CD4-positive, alpha-beta memory T cell (primary cell): ENCODE results near the gene ZFC3H1. TPM values are rescaled to one million over a fixed set of nuclear protein-coding genes. Genes with fewer than 3 reads are reported as not detected.

Experiments used
- CTCF ChIA-PET: fragments of 350-600 bp; sonication (Branson Sonifier 250); formaldehyde crosslinking; loops from one replicate; lab custom pipeline; 2021; ENCODE audit warnings: inconsistent platforms; ENCODE audit not compliant: partially characterized antibody; lab: Charles Lee
- POLR2A ChIA-PET: fragments of 350-600 bp; sonication (Branson Sonifier 250); formaldehyde crosslinking; loops from one replicate; lab custom pipeline; 2021; ENCODE audit not compliant: partially characterized antibody; lab: Charles Lee
- DNase-seq, 5 donors: peaks; one replicate each; pipeline versions ENCODE4 v3.0.0 to v3.0.0-alpha.2; 2020 to 2022; ENCODE audit warnings: mixed read lengths in 1 of 5
- H3K27ac ChIP-seq: one replicate; pipeline ENCODE4 v1.7.0; 2013; ENCODE audit warnings: low read depth, low read length
- H3K27me3 ChIP-seq: 2 replicates; pipeline ENCODE4 v1.7.0; 2013; ENCODE audit warnings: mild to moderate bottlenecking, low read length, moderate library complexity; ENCODE audit not compliant: insufficient read depth
- H3K36me3 ChIP-seq: 2 replicates; pipeline ENCODE4 v1.7.0; 2013; ENCODE audit warnings: mild to moderate bottlenecking, low read length, moderate library complexity; ENCODE audit not compliant: insufficient read depth
- H3K4me1 ChIP-seq: 2 replicates; pipeline ENCODE4 v1.7.0; 2013; ENCODE audit warnings: mild to moderate bottlenecking, low read length, moderate library complexity; ENCODE audit not compliant: insufficient read depth
- H3K4me3 ChIP-seq, 2 donors: one replicate each; pipeline ENCODE4 v1.7.0; 2013; ENCODE audit warnings: low read length in 2 of 2, mild to moderate bottlenecking in 1 of 2
- H3K9me3 ChIP-seq, 2 donors: one replicate each; pipeline ENCODE4 v1.7.0; 2013; ENCODE audit warnings: low read length in 2 of 2, control low read depth in 1 of 2; ENCODE audit not compliant: control insufficient read depth in 1 of 2
- H3K27ac Mint-ChIP-seq, 7 donors: one replicate each; pipeline ENCODE4 v1.8.0; 2020 to 2021; ENCODE audit warnings: mixed read lengths in 7 of 7, mild to moderate bottlenecking in 6 of 7, inconsistent platforms in 3 of 7, moderate library complexity in 3 of 7
- H3K27me3 Mint-ChIP-seq, 2 donors: one replicate each; pipeline ENCODE4 v1.8.0; 2020 to 2021; ENCODE audit warnings: mixed read lengths in 2 of 2
- H3K36me3 Mint-ChIP-seq, 2 donors: one replicate each; pipeline ENCODE4 v1.8.0; 2020 to 2021; ENCODE audit warnings: mixed read lengths in 2 of 2, inconsistent platforms in 1 of 2, mild to moderate bottlenecking in 1 of 2
- H3K4me1 Mint-ChIP-seq, 4 donors: one replicate each; pipeline ENCODE4 v1.8.0; 2020 to 2021; ENCODE audit warnings: mixed read lengths in 4 of 4, mild to moderate bottlenecking in 1 of 4
- H3K4me3 Mint-ChIP-seq, 8 donors: one replicate each; pipeline ENCODE4 v1.8.0; 2020 to 2021; ENCODE audit warnings: mixed read lengths in 8 of 8, mild to moderate bottlenecking in 7 of 8, moderate library complexity in 6 of 8, inconsistent platforms in 3 of 8
- H3K9me3 Mint-ChIP-seq, 8 donors: one replicate each; pipeline ENCODE4 v1.8.0; 2020 to 2021; ENCODE audit warnings: mixed read lengths in 8 of 8, mild to moderate bottlenecking in 5 of 8, inconsistent platforms in 3 of 8, moderate library complexity in 1 of 8
- intact Hi-C: fragments of 100-400 bp; cut with micrococcal nuclease; formaldehyde crosslinking; loops from one replicate; pipeline ENCODE4 v1.15.1; 2023
- polyA plus RNA-seq, 2 donors: library from polyadenylated mRNA; unstranded; fragments of 300-500 nt; fragmentation: Illumina TruSeq; gene quantifications; one replicate each; pipeline ENCODE4 v1.2.3, GENCODE V29; 2021
- total RNA-seq, 2 experiments: library from RNA; stranded (reverse); gene quantifications; one replicate each; pipeline ENCODE4 v1.2.3, GENCODE V29; 2021

ZFC3H1 gene
- total and polyA plus RNA-seq, 4 experiments from 2014 or later: 15.0 to 121 (median 73.9) TPM

DNA sequence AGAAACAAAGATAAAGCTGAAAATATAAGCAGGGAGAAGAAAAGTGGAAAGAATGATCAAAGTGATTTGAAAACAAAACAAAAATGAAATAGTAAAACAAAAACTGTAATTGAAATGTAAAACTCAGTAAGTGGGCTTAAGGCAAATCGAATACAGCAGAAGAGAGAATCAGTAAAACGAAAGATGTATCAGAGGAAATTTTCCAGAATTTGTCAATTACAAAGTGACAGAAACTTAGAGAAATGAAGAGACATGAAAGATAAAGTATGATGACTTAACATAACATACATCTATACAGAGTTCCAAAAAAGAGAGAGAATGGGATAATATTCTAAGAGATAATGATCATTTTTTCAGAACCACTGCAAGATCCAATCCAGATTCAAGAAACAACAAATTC lies 10.5 kb downstream of the ZFC3H1 start:
- Mint-ChIP-seq H3K27ac (no peak overlapping the region), H3K4me3 (no peak overlapping the region), H3K4me1 (peaks cover 26 to 52% (median 27%) of the 10 kb centered on the region in 4 donors), H3K36me3 (peaks cover 28 to 40% of the 10 kb centered on the region in 2 donors), H3K9me3 (peaks cover 0 to 2% (median 0%) of the 10 kb centered on the region in 8 donors), H3K27me3 (no peaks in the 10 kb centered on the region)
- no peak overlapping the region for H3K4me3 ChIP-seq
- intact Hi-C loops: no loop called here
- peaks cover 66% of the 10 kb centered on the region for H3K4me1 ChIP-seq
- H3K27ac ChIP-seq: no peak overlapping the region
- POLR2A ChIA-PET: no interaction called here
- CTCF ChIA-PET: interaction anchor here (0.7 kb wide), 1 partner anchor 94 kb away, joined by 3 read pairs; no protein-coding TSS in a partner anchor
- H3K36me3 ChIP-seq: peaks cover 13% of the 10 kb centered on the region
- no peaks in the 10 kb centered on the region for H3K27me3 ChIP-seq
- H3K9me3 ChIP-seq: no peaks in the 10 kb centered on the region
- DNase-seq: no peak

DNA sequence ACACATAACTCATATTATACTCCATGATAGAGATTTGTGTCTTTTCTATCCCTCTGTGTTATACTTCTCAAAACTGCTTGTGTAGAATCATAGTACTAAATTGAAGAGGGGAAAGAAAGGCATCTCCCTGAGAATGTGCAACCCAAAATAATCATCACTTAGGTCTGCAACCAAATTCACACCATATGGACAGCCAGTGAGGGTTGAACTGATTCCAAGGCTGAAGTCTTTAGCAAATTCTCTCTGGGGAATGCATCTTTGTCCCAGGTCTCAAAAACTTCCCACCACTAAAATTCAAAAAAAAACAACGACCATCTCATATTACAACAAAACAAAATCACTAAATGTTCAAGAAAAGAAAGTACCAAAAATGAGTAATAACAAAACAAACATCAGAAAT lies 11.0 kb downstream of the ZFC3H1 start:
- Mint-ChIP-seq H3K4me1 (peaks cover 25 to 48% (median 26%) of the 10 kb centered on the region in 4 donors), H3K4me3 (no peak overlapping the region), H3K36me3 (peaks cover 24 to 40% of the 10 kb centered on the region in 2 donors), H3K27ac (no peak overlapping the region), H3K9me3 (peaks cover 0 to 2% (median 0%) of the 10 kb centered on the region in 8 donors), H3K27me3 (no peaks in the 10 kb centered on the region)
- intact Hi-C loops: no loop called here
- Histone ChIP-seq H3K27me3 (no peaks in the 10 kb centered on the region), H3K4me1 (peaks cover 69% of the 10 kb centered on the region), H3K9me3 (no peaks in the 10 kb centered on the region), H3K4me3 (no peak overlapping the region), H3K36me3 (peaks cover 13% of the 10 kb centered on the region), H3K27ac (no peak overlapping the region)
- CTCF ChIA-PET: no interaction called here
- POLR2A ChIA-PET: no interaction called here
- no peak for DNase-seq

DNA sequence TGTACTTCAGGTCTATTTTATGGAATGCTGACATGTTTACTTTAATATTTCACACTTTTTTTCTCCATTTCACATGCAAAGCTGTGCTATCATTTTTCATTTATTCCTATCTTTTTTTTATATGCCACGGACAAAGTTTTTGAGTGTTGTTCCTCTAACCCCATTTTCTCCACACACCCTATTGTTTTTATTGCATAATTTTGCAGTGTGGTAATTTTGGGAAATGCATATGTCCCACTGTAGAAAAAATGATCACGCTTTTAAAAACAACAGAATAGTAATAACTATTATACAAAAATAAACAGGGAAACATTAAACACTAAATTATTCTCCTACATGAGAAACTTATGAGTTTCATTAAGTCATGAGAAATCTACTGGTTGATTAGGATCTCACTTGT lies 14.2 kb downstream of the ZFC3H1 start:
- Histone ChIP-seq H3K9me3 (no peaks in the 10 kb centered on the region), H3K4me1 (peaks cover 43% of the 10 kb centered on the region), H3K27me3 (no peaks in the 10 kb centered on the region), H3K36me3 (peaks cover 30% of the 10 kb centered on the region), H3K27ac (no peak overlapping the region), H3K4me3 (no peak overlapping the region)
- intact Hi-C loops: loop anchor here (5.0 kb wide), 1 partner anchor 37 kb away; no protein-coding TSS in a partner anchor
- Mint-ChIP-seq H3K4me3 (peak overlapping the region in 1 of 8 donors; percentile 29), H3K27me3 (no peaks in the 10 kb centered on the region), H3K36me3 (peaks cover 23 to 38% of the 10 kb centered on the region in 2 donors), H3K9me3 (peaks cover 0 to under 1% (median 0%) of the 10 kb centered on the region in 8 donors), H3K4me1 (peaks cover 10 to 31% (median 19%) of the 10 kb centered on the region in 4 donors), H3K27ac (peak overlapping the region in 1 of 7 donors; percentile 17)
- DNase-seq: no peak
- ChIA-PET CTCF (interaction anchor here (0.9 to 2.4 kb wide), 3 partner anchors 13 to 234 kb away, joined by 3 to 10 read pairs (median 6); no protein-coding TSS in a partner anchor), POLR2A (interaction anchor here (1.2 kb wide), 1 partner anchor 36 kb away, joined by 3 read pairs; the partner anchor contains the start of gene TMEM19)

DNA sequence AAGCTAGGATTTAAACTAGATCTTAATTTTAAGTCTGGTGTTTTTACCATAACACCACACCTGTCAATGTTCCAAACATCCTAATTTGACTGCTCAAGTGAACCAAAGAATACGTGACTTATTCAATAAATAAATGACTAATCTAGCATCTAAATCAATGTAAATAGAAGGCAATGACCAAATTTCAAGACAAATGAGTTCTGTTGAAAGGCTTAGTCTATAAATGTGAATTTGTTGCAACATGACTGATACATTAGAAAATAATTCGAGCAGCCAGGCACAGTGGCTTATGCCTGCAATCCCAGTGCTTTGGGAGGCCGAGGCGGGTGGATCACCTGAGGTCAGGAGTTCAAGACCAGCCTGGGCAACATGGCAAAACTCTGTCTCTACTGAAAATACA lies 15.1 kb downstream of the ZFC3H1 start:
- Histone ChIP-seq H3K27me3 (no peaks in the 10 kb centered on the region), H3K4me1 (peaks cover 39% of the 10 kb centered on the region), H3K9me3 (no peaks in the 10 kb centered on the region), H3K27ac (no peak overlapping the region), H3K4me3 (no peak overlapping the region), H3K36me3 (peaks cover 36% of the 10 kb centered on the region)
- H3K4me1 Mint-ChIP-seq: peaks cover 11 to 29% (median 22%) of the 10 kb centered on the region in 4 donors
- no peaks in the 10 kb centered on the region for H3K27me3 Mint-ChIP-seq
- no peaks in the 10 kb centered on the region for H3K9me3 Mint-ChIP-seq
- CTCF ChIA-PET: interaction anchor here (1.1 to 2.4 kb wide), 2 partner anchors 12 to 14 kb away, joined by 6 to 10 read pairs; no protein-coding TSS in a partner anchor
- H3K36me3 Mint-ChIP-seq: peaks cover 31 to 45% of the 10 kb centered on the region in 2 donors
- no peak for DNase-seq
- intact Hi-C loops: loop anchor here (5.0 kb wide), 1 partner anchor 36 kb away; no protein-coding TSS in a partner anchor
- no peak overlapping the region for H3K4me3 Mint-ChIP-seq
- H3K27ac Mint-ChIP-seq: peak overlapping the region in 3 of 7 donors; percentile 3 to 17 (median 7)
- POLR2A ChIA-PET: no interaction called here

DNA sequence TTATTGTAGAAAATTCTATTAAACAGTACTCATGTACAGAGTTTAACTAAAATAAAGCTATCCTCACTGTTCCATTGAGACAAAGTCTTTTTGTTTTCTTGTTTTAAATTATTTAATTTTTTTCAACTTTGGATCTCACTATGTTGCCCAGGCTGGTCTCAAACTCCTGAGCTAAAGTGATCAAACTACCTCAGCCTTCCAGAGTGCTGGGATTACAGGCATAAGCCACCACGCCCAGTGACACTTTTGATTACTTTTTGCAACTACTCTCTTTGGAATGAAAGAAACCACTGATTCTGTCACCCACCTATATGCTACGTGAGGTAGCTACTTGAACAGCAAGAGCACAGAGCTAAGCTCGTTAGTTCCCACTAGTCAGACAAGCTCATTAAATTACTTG lies 17.1 kb downstream of the ZFC3H1 start:
- Histone ChIP-seq H3K4me3 (no peak overlapping the region), H3K27ac (no peak overlapping the region), H3K4me1 (peaks cover 23% of the 10 kb centered on the region), H3K27me3 (no peaks in the 10 kb centered on the region), H3K9me3 (no peaks in the 10 kb centered on the region), H3K36me3 (peaks cover 37% of the 10 kb centered on the region)
- ChIA-PET CTCF (interaction anchor here (0.8 to 3.0 kb wide), 5 partner anchors 9 to 101 kb away, joined by 3 to 32 read pairs (median 4); partner anchors contain the start of genes THAP2 and ZFC3H1), POLR2A (interaction anchor here (0.9 to 3.1 kb wide), 3 partner anchors 14 to 39 kb away, joined by 3 to 12 read pairs (median 4); partner anchors contain the start of genes THAP2 and ZFC3H1)
- Mint-ChIP-seq H3K27me3 (no peaks in the 10 kb centered on the region), H3K4me3 (no peak overlapping the region), H3K36me3 (peaks cover 40 to 59% of the 10 kb centered on the region in 2 donors), H3K27ac (peak overlapping the region in 2 of 7 donors; percentile 27 to 37), H3K9me3 (no peaks in the 10 kb centered on the region), H3K4me1 (peaks cover 16 to 44% (median 27%) of the 10 kb centered on the region in 4 donors)
- DNase-seq: no peak
- intact Hi-C loops: loop anchor here (5.0 kb wide), 1 partner anchor 34 kb away; no protein-coding TSS in a partner anchor

DNA sequence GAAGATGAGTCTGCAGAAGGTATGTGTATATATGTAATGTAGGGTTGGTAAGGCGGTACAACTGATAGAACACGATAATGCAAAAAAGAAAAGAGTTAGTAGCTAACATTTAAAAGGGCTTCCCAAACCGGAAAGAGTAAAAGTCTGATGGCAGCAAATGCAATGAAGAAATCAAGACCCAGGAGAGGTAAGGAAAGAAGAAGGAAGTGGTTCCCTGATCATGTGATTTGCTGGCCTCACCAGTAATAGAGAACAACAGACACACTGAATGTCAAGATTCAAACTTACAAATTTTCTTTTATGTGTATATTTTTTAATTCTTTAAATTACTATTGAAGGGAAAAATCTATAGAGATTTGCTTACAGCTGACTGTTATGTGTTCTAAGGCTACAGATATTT lies 18.4 kb downstream of the ZFC3H1 start:
- no peak for DNase-seq
- Histone ChIP-seq H3K4me3 (no peak overlapping the region), H3K9me3 (no peaks in the 10 kb centered on the region), H3K27ac (no peak overlapping the region), H3K36me3 (peaks cover 47% of the 10 kb centered on the region), H3K27me3 (no peaks in the 10 kb centered on the region), H3K4me1 (peaks cover 12% of the 10 kb centered on the region)
- Mint-ChIP-seq H3K4me3 (no peak overlapping the region), H3K4me1 (peaks cover 16 to 47% (median 27%) of the 10 kb centered on the region in 4 donors), H3K36me3 (peaks cover 36 to 67% of the 10 kb centered on the region in 2 donors), H3K9me3 (no peaks in the 10 kb centered on the region), H3K27me3 (no peaks in the 10 kb centered on the region), H3K27ac (peak overlapping the region in 3 of 7 donors; percentile 52 to 78 (median 68))
- CTCF ChIA-PET: interaction anchor here (1.2 to 3.0 kb wide), 5 partner anchors 8 to 102 kb away, joined by 3 to 32 read pairs (median 4); no protein-coding TSS in a partner anchor
- POLR2A ChIA-PET: interaction anchor here (1.6 to 3.1 kb wide), 2 partner anchors 18 to 40 kb away, joined by 3 to 12 read pairs; partner anchors contain the start of genes THAP2 and ZFC3H1
- intact Hi-C loops: loop anchor here (5.0 kb wide), 1 partner anchor 33 kb away; no protein-coding TSS in a partner anchor

DNA sequence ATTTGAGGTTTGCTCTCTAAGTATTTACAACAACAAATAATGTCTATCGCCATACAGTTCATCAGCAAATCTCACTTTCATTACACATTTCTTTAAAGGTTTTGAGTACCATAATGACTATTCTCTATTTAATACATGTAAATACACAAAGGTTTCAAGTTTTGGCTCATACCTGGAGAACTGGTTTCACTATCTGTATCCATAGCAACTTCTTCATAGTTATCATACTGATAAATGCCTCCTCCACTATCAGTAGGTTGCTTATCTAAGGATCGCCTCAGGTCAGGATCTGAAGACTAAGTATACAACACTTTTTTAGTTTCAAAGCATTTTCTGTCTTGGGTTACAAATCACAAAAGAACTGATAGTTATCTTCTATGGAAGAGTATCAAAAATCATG lies 21.4 kb downstream of the ZFC3H1 start:
- DNase-seq: no peak
- intact Hi-C loops: no loop called here
- no peaks in the 10 kb centered on the region for H3K27me3 ChIP-seq
- H3K4me3 ChIP-seq: no peak overlapping the region
- no peaks in the 10 kb centered on the region for H3K4me1 ChIP-seq
- CTCF ChIA-PET: interaction anchor here (1.0 to 1.7 kb wide), 3 partner anchors 8 to 105 kb away, joined by 5 to 7 read pairs (median 6); partner anchors contain the start of gene ZFC3H1
- H3K27ac ChIP-seq: peak overlapping the region; percentile 28
- Mint-ChIP-seq H3K27me3 (no peaks in the 10 kb centered on the region), H3K9me3 (no peaks in the 10 kb centered on the region), H3K4me1 (peaks cover 12 to 39% (median 17%) of the 10 kb centered on the region in 4 donors), H3K27ac (peak overlapping the region in 6 of 7 donors; percentile 20 to 75 (median 40)), H3K36me3 (peaks cover 36 to 75% of the 10 kb centered on the region in 2 donors), H3K4me3 (no peak overlapping the region)
- H3K9me3 ChIP-seq: no peaks in the 10 kb centered on the region
- H3K36me3 ChIP-seq: peaks cover 52% of the 10 kb centered on the region
- POLR2A ChIA-PET: interaction anchor here (0.9 to 1.1 kb wide), 2 partner anchors 43 to 105 kb away, joined by 3 read pairs; no protein-coding TSS in a partner anchor
